ENCODE data around the gene EDIL3.
"Not testable (repeated sequence)": the region's sequence is repeated elsewhere in the genome, so short reads cannot be mapped to it uniquely, and the experiment has no call there.

EDIL3 gene

GRCh38 chr5:84160650-84161049 lies 224.0 kb downstream of the EDIL3 start:
- not testable (repeated sequence) for DNase-seq

GRCh38 chr5:84149094-84149493 lies 235.6 kb downstream of the EDIL3 start:
- DNase-seq: no peak

- no peak for DNase-seq
Measured at GRCh38 chr5:84148651-84149050, 236.0 kb downstream of the EDIL3 start.

GRCh38 chr5:84137541-84137940 lies 247.1 kb downstream of the EDIL3 start:
- no peak for DNase-seq

- DNase-seq: no peak
Measured at GRCh38 chr5:84131372-84131771, 253.3 kb downstream of the EDIL3 start.

GRCh38 chr5:84130006-84130580 lies 254.6 kb downstream of the EDIL3 start:
- no peak for DNase-seq

- no peak for DNase-seq
Measured at GRCh38 chr5:84125216-84125615, 259.5 kb downstream of the EDIL3 start.

GRCh38 chr5:84119252-84119651 lies 265.4 kb downstream of the EDIL3 start:
- no peak for DNase-seq

- no peak for DNase-seq
Measured at GRCh38 chr5:84118551-84118950, 266.1 kb downstream of the EDIL3 start.

GRCh38 chr5:84115727-84116126 lies 269.0 kb downstream of the EDIL3 start:
- no peak for DNase-seq

GRCh38 chr5:84113246-84114105 lies 271.2 kb downstream of the EDIL3 start:
- DNase-seq: no peak

- DNase-seq: no peak
Measured at GRCh38 chr5:84092738-84093137, 291.9 kb downstream of the EDIL3 start.

GRCh38 chr5:84091127-84091799 lies 293.4 kb downstream of the EDIL3 start:
- DNase-seq: no peak

GRCh38 chr5:84088996-84089395 lies 295.7 kb downstream of the EDIL3 start:
- DNase-seq: no peak

GRCh38 chr5:84086511-84086910 lies 298.2 kb downstream of the EDIL3 start:
- DNase-seq: no peak

- no peak for DNase-seq
Measured at GRCh38 chr5:84085387-84086041, 299.2 kb downstream of the EDIL3 start.

GRCh38 chr5:84080908-84081307 lies 303.8 kb downstream of the EDIL3 start:
- no peak for DNase-seq

GRCh38 chr5:84072339-84072738 lies 312.3 kb downstream of the EDIL3 start:
- DNase-seq: no peak

GRCh38 chr5:84069608-84070179 lies 315.0 kb downstream of the EDIL3 start:
- no peak for DNase-seq

GRCh38 chr5:84063041-84063440 lies 321.6 kb downstream of the EDIL3 start:
- no peak for DNase-seq

GRCh38 chr5:84059672-84060071 lies 325.0 kb downstream of the EDIL3 start:
- no peak for DNase-seq

GRCh38 chr5:84058561-84058960 lies 326.1 kb downstream of the EDIL3 start:
- no peak for DNase-seq

- DNase-seq: no peak
Measured at GRCh38 chr5:84057211-84057610, 327.5 kb downstream of the EDIL3 start.
